Measurements from ENCODE around the gene FAM98B.

FAM98B gene

GRCh38 chr15:38476120-38476519 lies 22.2 kb downstream of the FAM98B start (continued):
- no peak for TF ChIP-seq TSHZ2 (CRISPR knock-in tag; IDR thresholded peaks at IDR 0.05)

- no peak for ATAC-seq
Observed at GRCh38 chr15:38477637-38478036, 23.7 kb downstream of the FAM98B start.

GRCh38 chr15:38479266-38479665 lies 25.3 kb downstream of the FAM98B start:
- TF ChIP-seq OSR1 (CRISPR knock-in tag; IDR thresholded peaks at IDR 0.05), result no peak
- ATAC-seq, result no peak

More at GRCh38 chr15:38477637-38478036, 23.7 kb downstream of the FAM98B start:
- TF ChIP-seq PPARA (CRISPR knock-in tag; IDR thresholded peaks at IDR 0.05; ENCODE audit: borderline replicate concordance) (no peak), SNAI2 (CRISPR knock-in tag; IDR thresholded peaks at IDR 0.05) (no peak), OSR1 (CRISPR knock-in tag; IDR thresholded peaks at IDR 0.05) (no peak), TOX (CRISPR knock-in tag; IDR thresholded peaks at IDR 0.05; ENCODE audit: borderline replicate concordance) (no peak), ZFP30 (CRISPR knock-in tag; IDR thresholded peaks at IDR 0.05) (no peak), RARB (CRISPR knock-in tag; IDR thresholded peaks at IDR 0.05) (no peak), BACH2 (CRISPR knock-in tag; IDR thresholded peaks at IDR 0.05; ENCODE audit: borderline replicate concordance) (no peak), ESRRG (CRISPR knock-in tag; IDR thresholded peaks at IDR 0.05) (no peak), POU6F1 (CRISPR knock-in tag; IDR thresholded peaks at IDR 0.05; ENCODE audit: borderline replicate concordance, low read depth) (no peak), CREB5 (CRISPR knock-in tag; IDR thresholded peaks at IDR 0.05; ENCODE audit: low read depth) (no peak), ZFP3 (CRISPR knock-in tag; IDR thresholded peaks at IDR 0.05) (no peak), PATZ1 (CRISPR knock-in tag; IDR thresholded peaks at IDR 0.05; ENCODE audit: borderline replicate concordance) (no peak), ZC3H10 (CRISPR knock-in tag; IDR thresholded peaks at IDR 0.05) (no peak), TSHZ2 (CRISPR knock-in tag; IDR thresholded peaks at IDR 0.05) (no peak), ZNF8 (CRISPR knock-in tag; IDR thresholded peaks at IDR 0.05) (no peak)

GRCh38 chr15:38479756-38480155 lies 25.8 kb downstream of the FAM98B start:
- TF ChIP-seq TOX (CRISPR knock-in tag; IDR thresholded peaks at IDR 0.05; ENCODE audit: borderline replicate concordance) (no peak), ZFP30 (CRISPR knock-in tag; IDR thresholded peaks at IDR 0.05) (no peak), ZNF70 (CRISPR knock-in tag; IDR thresholded peaks at IDR 0.05) (no peak), ARNTL (CRISPR knock-in tag; IDR thresholded peaks at IDR 0.05; ENCODE audit: borderline replicate concordance, low read depth) (no peak), PATZ1 (CRISPR knock-in tag; IDR thresholded peaks at IDR 0.05; ENCODE audit: borderline replicate concordance) (no peak)
- ATAC-seq, result no peak
